ENCODE results near the gene UVRAG. TPM values are rescaled to one million over a fixed set of nuclear protein-coding genes. Genes with fewer than 3 reads are reported as not detected.
A peak's percentile ranks its signal among the peaks of the same experiment; 100 is the strongest.

The UVRAG gene
- total and polyA plus RNA-seq, 10 donors = 13.8 to 80.8 (median 42.9) TPM

- TF ChIP-seq POLR2A (IDR thresholded peaks at IDR 0.05) (no peak), CTCF (IDR thresholded peaks at IDR 0.05 in 8 of 11, conservative IDR thresholded peaks at IDR 0.05 in 3 of 11) (no peak), POLR2AphosphoS5 (IDR thresholded peaks at IDR 0.05) (no peak)
- no peaks in the 10 kb centered on the region for H3K36me3 ChIP-seq
- H3K27ac ChIP-seq = no peak overlapping the region
- H3K9me3 ChIP-seq = no peaks in the 10 kb centered on the region
- H3K27me3 ChIP-seq (replicated peaks in 1 of 7) = peaks cover 0 to 4% (median 0%) of the 10 kb centered on the region in 7 donors
- H3K4me1 ChIP-seq = peaks cover 0 to 7% (median 0%) of the 10 kb centered on the region in 6 donors
- 81 to 93% (median 84%) methylated on average over 2 to 8 of the region's 8 CpGs for WGBS, 5 donors
- DNase-seq = no peak
- no peak overlapping the region for H3K4me3 ChIP-seq
- intact Hi-C loops (cut with DNase I; ENCODE audit: low total_unique reads) = no loop called here
Measured at GRCh38 chr11:76160856-76161255, 345.8 kb downstream of the UVRAG start.

- Histone ChIP-seq H3K9me3 (no peaks in the 10 kb centered on the region), H3K4me3 (no peak overlapping the region), H3K27ac (no peak overlapping the region), H3K27me3 (replicated peaks in 1 of 7) (peaks cover 0 to 4% (median 0%) of the 10 kb centered on the region in 7 donors), H3K4me1 (peaks cover 0 to 7% (median 0%) of the 10 kb centered on the region in 6 donors), H3K36me3 (no peaks in the 10 kb centered on the region)
- intact Hi-C loops (cut with DNase I; ENCODE audit: low total_unique reads) = no loop called here
- DNase-seq = peak; percentile 65
- TF ChIP-seq POLR2A (IDR thresholded peaks at IDR 0.05) (no peak), POLR2AphosphoS5 (IDR thresholded peaks at IDR 0.05) (no peak), CTCF (IDR thresholded peaks at IDR 0.05 in 8 of 11, conservative IDR thresholded peaks at IDR 0.05 in 3 of 11) (no peak)
- 27 to 60% (median 36%) methylated on average over 17 to 24 of the region's 24 CpGs for WGBS, 5 donors
Measured at GRCh38 chr11:76161261-76161961, 346.4 kb downstream of the UVRAG start.

- DNase-seq = peak; percentile 69
- H3K27ac ChIP-seq = no peak overlapping the region
- intact Hi-C loops (cut with DNase I; ENCODE audit: low total_unique reads) = no loop called here
Measured at GRCh38 chr11:76162336-76163288, 347.6 kb downstream of the UVRAG start.

More at GRCh38 chr11:76162336-76163288, 347.6 kb downstream of the UVRAG start:
- Histone ChIP-seq H3K9me3 (no peaks in the 10 kb centered on the region), H3K4me3 (no peak overlapping the region), H3K4me1 (peaks cover 0 to 7% (median 0%) of the 10 kb centered on the region in 6 donors), H3K36me3 (no peaks in the 10 kb centered on the region), H3K27me3 (replicated peaks in 1 of 7) (peaks cover 0 to 4% (median 0%) of the 10 kb centered on the region in 7 donors)
- TF ChIP-seq POLR2AphosphoS5 (IDR thresholded peaks at IDR 0.05) (no peak), CTCF (IDR thresholded peaks at IDR 0.05 in 8 of 11, conservative IDR thresholded peaks at IDR 0.05 in 3 of 11) (no peak), POLR2A (IDR thresholded peaks at IDR 0.05) (no peak)
- 89 to 96% (median 90%) methylated on average over 10 to 15 of the region's 15 CpGs for WGBS, 5 donors

Data from spleen (tissue), 11 donors.